Stimulated activated naive CD4-positive, alpha-beta T cell treated with Interleukin-2 at 50 U/mL for 16 hours (primary cell): ENCODE measurements around the gene SNCAIP.

ENCODE experiments used
- DNase-seq: peaks from one replicate; lab custom pipeline; 2025; lab: John Stamatoyannopoulos, UW

SNCAIP gene

GRCh38 chr5:122400341-122400740, 88.3 kb downstream of the SNCAIP start:
- no peak for DNase-seq

DNA sequence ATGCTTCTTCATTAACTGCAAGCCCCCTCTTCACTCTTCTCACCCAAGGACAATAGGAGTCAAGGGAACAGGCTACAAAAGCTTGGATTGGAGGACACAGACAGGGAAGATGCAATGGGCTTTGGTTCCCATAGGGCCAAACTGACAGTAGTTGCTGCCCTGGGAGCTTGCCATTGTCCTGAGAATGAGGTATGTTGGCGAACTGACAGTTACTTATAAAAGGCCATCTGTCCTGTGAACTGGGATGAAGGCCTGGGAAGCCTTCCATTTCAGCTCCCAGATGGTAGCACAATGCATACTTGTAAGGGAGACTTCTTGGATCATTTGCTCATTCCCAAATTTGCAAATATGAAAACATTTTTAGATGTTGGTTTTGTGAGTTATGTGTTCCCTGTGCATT, 88.9 kb downstream of the SNCAIP start:
- DNase-seq, result no peak

DNA sequence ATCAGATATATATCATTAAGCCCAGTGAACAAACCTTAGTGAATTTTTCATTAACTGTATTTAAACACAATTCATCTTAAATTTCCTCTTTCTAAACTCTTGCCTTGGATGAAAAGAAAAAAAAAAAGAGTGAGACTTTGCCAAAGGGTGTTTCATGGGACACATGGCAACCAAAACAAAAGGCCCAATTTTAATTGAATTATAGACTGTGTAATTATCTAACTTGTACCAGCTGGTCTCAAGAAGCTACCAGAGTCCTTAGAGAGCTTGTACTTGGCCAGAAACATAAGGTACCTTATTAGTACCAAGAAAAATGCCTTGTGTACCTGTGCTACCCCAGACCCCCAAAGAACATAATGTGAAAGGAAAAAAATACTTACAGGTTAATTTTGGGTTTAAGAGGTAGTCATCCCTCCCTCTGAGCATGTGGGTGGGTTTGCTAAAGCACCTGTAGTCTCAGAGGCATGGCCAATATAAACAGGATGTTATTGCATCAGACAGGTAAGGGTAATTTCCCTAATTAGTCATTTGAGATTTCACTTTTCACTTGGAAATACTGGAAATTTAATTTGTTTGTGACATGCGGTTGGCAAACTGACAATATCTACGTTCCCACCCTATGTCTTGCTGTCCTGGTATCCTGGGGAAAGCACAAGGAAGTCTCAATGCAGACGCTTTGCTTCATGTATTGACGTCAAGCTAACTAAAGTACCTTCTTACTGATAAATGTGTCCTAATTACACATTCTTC, 90.1 kb downstream of the SNCAIP start:
- DNase-seq, result no peak

GRCh38 chr5:122402955-122403685, 91.1 kb downstream of the SNCAIP start:
- DNase-seq, result no peak

DNA sequence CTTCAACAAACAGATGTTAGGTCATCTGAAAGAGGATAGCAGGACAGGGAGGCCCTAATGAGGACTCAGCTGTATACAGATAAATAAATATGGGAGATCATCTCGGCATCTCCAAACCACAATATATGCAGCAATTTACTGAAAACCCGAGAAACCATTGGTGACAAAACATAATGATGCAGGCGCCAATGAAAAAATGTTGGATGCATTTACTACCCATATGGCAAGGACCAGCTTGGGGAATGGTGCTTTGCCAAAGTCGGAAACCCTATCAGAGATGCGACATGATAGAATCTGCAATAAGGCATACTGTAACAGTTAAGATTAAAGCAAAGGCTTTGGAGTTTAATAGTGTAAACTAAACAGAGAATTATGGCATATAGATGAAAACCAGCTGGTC, 92.0 kb downstream of the SNCAIP start:
- DNase-seq, result no peak

GRCh38 chr5:122404653-122405362, 92.8 kb downstream of the SNCAIP start:
- no peak for DNase-seq

DNA sequence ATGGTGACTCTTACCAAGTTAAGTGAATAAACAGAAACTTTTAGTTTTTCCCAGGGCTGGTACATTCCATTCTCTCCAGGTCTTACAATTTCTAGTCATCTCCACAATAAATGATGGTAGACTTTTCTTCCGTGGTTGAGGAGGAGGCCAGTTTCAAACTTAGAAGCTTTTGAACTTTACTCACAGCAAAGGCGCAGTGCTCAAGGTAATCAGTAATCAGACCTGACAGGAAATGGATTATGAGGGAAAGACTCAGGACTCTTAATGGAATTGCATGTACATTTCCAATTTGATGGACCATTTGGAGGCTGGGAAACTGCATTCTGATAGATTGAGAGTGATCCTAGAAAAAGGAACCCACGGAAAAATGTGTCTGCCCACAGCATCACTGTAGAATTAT, 93.7 kb downstream of the SNCAIP start:
- no peak for DNase-seq

GRCh38 chr5:122406181-122406580, 94.1 kb downstream of the SNCAIP start:
- no peak for DNase-seq

- no peak for DNase-seq
These were observed 96.7 kb downstream of the SNCAIP start for GRCh38 chr5:122408592-122409224.

DNA sequence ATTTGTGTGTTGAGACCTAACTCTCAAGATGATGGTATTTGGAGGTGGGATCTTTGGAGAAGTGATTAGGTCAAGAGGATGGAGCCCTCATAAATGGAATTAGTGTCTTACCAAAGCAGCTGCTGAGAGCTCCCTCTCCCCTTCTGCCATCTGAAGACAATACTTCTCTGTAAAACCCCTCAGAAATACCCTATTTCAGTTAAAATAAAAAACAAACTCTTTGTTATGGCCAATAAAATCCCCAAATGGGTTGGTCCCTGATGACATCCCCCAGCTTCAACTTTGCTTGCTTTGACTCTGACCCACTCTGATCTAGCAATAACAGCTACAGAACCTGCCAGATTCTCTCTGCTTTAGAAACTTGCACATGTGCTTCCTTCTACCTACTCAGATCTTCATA, 100.9 kb downstream of the SNCAIP start:
- no peak for DNase-seq

- DNase-seq, result no peak
These were observed 101.7 kb downstream of the SNCAIP start for GRCh38 chr5:122413722-122414121.

DNA sequence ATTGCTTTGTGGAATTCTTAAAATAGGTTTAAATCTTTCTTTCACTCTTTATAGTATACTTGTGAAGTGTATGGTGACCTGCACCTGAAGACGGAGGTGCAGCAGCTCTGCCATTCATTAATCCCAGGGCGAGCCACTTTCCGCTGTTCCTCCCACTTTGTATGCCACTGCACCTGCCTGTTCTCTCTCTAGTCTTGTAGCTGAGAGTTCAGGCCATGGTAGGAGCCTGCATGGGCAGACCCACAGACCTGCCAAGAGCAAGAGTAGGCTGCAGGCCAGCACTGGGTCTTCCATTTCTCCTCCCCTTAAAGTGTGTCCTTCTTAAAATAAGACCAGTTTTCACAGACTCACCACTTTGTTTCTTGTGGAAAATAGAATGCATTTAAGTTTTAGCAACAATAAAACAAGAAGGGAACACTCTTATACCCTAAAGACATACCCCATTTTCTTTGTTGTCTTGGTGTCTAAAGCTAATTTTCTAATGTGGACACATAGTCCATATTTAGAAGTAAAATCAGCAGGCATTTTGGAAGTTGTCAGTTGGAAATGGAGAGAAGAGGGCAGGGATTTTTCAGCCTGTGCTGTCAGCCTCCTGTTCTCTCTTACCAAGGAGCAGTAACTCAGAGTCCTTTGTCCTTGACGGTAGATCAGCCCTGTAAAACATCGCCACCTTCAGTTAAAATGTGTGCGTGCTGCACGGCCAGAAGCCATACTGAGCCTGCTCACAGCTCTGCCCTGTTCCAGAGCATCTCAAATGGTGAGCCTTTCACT, 103.2 kb downstream of the SNCAIP start:
- DNase-seq, result no peak

GRCh38 chr5:122415801-122416120, 103.7 kb downstream of the SNCAIP start:
- no peak for DNase-seq

GRCh38 chr5:122419142-122419894, 107.3 kb downstream of the SNCAIP start:
- no peak for DNase-seq

DNA sequence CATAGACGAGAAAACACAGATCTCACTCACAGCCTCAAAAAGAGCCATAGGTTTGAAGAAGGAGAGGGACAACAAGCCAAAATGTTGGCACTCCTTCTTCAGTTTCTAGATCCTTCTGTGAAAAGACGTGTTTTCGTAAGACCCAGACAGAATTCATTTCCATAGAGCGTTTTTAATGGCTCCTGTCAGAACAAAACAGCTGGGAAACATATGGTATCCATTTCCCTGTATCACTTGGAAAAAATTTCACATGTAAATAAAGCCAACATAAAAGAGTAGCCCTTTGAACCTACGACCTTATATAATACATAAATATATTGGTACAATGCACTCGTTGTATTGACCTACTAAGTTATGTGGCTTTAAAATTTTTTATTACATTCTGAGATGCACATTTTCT, 108.1 kb downstream of the SNCAIP start:
- DNase-seq, result no peak

DNA sequence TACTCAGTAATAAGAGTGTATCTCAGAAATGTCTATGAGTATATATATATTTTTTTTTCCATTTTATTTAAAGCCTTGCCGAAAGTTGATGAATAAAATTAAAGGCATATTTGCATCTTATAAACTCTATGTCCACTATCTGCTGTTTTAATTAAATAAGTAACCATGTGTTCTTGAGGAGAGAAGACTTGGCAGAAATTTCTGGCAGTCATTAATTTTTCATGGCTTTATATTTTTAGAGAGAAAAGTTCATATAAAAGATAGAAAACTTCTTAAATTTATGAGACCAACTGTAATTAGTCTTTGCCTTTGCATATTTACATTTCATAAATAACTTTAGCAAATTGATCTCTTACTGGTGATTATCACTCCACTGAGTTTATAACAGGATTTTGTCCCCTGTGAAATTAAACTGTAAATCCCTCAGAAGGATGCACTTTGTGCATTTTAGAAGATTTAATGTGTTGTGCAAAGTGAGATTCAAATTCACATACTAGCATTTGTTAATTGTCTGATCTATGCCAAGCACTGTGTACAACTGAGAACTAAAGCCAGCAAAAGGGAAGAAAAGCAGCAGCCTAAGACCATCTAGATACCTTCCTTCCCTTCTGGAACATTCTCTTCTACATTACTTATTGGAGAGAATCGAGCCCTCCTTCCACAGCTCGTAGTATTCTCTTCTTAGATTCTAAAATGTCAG, 108.7 kb downstream of the SNCAIP start:
- DNase-seq, result no peak

- DNase-seq, result no peak
These were observed 109.5 kb downstream of the SNCAIP start for GRCh38 chr5:122421374-122422079.

DNA sequence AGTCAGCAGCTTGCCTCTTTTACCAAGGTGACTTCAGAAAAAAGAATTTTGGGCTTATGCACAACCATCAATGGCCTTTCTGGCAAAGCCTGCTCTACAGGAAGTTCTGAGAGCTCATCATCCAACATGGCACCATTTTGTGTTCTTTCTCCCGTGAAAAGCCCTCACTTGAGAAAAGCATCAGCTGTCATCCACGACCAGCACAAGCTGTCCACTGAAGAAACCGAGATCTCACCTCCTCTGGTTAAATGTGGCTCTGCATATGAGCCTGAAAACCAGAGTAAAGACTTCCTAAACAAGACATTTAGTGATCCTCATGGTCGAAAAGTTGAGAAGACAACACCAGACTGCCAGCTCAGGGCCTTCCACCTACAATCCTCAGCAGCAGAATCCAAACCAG, 111.2 kb downstream of the SNCAIP start:
- no peak for DNase-seq

DNA sequence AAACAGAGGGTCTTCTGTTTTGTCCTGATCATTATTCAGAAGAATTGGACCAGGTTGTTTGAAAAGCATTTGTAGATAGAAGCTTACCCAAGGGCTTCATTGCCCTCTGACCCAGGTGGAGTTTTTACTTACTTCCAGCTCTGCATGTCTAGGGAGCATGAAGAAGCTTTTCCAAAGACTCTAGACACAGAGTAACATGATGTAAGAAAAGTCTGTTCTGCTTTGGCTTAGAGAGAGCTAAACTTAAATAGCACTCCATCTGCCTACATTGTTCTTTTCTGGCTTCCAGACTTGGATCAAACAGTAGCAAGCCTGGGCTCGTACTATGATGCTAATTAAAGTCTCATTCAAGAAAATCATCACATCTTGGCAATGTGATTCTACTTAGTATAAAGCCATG, 112.1 kb downstream of the SNCAIP start:
- DNase-seq, result no peak

DNA sequence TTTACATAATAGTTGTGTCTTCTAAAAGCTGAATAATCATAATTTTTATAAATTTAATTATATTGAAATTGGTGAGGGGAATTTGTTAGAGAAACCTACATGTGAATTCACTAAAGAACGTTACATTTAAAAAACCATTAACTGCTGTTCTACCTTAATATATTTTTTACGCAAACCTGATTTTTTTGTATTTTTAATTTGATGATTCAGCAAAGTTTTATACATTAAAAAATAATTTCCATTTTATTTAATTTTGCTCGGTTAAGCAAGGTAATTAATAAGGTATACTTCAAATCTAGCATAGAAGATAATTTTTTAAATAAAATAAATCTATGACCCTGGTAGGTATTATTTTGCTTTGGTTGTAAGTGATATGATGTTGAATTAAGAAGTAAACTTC, 114.3 kb downstream of the SNCAIP start:
- DNase-seq, result no peak
